ENCODE measurements around the gene TRAF1. TPM values are rescaled to one million over a fixed set of nuclear protein-coding genes. Genes with fewer than 3 reads are reported as not detected.

TRAF1 gene
- total and polyA plus RNA-seq, 7 donors: 0.46 to 10.0 (median 4.6) TPM

DNA sequence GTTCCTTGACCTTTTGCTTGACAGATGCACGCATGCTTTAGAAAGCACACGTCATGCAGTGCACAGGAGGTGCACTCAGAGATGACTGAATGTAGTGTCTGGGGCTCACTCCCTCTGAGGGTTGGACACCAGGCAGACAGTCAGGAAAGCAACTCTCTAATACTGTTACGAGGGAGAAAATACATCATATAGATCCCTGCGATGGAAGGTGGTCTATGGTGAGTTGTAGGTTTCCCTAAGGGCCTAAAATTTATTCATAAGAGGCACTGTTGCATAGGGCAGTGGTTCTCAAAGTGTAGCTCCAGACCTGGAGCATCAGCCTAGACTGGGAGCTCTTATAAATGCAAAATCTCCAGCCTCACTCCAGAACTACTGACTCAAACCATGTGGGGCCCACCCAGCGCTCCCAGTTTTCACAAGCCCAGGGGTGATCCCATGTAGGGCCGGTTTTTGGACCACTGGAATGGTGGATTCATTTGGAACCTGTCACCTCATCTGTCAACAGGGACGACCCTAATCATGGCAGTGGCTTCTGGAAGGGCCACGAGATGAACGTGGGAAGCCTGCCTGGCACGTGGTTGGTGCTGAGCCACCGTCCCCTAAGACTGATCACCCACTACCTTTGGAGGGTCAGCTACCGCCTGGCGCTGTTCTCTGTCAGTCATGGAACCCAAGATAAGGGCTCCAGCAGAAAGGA lies 32.8 kb downstream of the TRAF1 start:
- intact Hi-C loops (cut with DNase I): no loop called here
- TF ChIP-seq, protein P1, sequence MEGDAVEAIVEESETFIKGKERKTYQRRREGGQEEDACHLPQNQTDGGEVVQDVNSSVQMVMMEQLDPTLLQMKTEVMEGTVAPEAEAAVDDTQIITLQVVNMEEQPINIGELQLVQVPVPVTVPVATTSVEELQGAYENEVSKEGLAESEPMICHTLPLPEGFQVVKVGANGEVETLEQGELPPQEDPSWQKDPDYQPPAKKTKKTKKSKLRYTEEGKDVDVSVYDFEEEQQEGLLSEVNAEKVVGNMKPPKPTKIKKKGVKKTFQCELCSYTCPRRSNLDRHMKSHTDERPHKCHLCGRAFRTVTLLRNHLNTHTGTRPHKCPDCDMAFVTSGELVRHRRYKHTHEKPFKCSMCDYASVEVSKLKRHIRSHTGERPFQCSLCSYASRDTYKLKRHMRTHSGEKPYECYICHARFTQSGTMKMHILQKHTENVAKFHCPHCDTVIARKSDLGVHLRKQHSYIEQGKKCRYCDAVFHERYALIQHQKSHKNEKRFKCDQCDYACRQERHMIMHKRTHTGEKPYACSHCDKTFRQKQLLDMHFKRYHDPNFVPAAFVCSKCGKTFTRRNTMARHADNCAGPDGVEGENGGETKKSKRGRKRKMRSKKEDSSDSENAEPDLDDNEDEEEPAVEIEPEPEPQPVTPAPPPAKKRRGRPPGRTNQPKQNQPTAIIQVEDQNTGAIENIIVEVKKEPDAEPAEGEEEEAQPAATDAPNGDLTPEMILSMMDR (IDR thresholded peaks at IDR 0.05): no peak
- TF ChIP-seq POLR2A (IDR thresholded peaks at IDR 0.05): no peak
- TF ChIP-seq POLR2AphosphoS5 (IDR thresholded peaks at IDR 0.05): no peak
- WGBS, 2 donors: 91 to 96% methylated on average over 13 of the region's 13 CpGs

DNA sequence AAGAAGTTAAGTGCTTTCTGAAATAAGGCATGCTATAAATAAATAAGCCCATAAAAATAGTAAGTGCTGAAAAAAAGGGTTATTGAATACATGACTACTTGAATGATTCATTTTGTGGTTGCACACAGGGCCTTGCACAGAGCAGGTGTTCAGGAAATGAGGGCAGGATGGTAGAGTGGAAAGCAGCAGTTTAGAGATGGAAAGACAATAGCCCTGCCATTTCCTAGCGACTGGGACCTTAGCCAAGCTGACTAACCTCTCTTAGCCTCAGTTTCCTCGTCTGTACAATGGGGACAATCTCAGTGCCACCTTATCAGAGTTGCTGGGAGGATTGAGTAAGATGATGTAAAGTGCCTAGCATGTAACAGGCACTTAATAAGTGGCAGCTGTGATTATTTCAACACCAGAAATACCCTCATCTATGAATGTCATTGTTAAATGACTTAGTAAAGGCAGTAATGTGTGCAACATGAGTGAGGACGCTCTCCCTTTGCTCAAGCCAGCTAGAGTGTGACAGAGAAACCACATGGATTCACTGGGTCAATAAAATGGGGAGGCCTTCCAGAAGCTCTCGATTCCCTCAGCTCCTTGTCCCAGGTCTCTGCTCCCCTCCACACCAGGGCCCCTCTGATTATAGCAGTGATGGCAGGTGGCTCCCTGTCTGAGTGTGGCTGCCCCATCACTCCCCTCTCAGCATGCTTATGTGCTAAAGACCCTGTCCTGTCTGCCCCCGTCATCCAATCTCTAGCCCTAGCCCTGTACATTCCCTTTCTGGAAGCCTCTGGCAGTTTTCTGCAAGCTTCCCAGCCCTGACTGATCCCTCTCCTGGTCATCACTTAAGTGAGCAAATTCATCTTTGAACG lies 33.6 kb downstream of the TRAF1 start:
- DNase-seq: no peak
- Histone ChIP-seq H3K36me3 (no peaks in the 10 kb centered on the region), H3K27me3 (no peaks in the 10 kb centered on the region), H3K27ac (peak overlapping the region; percentile 7 to 86 (median 74)), H3K9me3 (no peaks in the 10 kb centered on the region), H3K4me1 (peaks cover 0 to 18% (median 13%) of the 10 kb centered on the region in 4 donors), H3K4me3 (no peak overlapping the region)
- intact Hi-C loops (cut with DNase I): loop anchor here (1.0 kb wide), 1 partner anchor 40 kb away; no protein-coding TSS in a partner anchor
- TF ChIP-seq POLR2A (IDR thresholded peaks at IDR 0.05): no peak
- TF ChIP-seq, protein P1 (IDR thresholded peaks at IDR 0.05): no peak
- TF ChIP-seq EP300 (IDR thresholded peaks at IDR 0.05): no peak
- TF ChIP-seq POLR2AphosphoS5 (IDR thresholded peaks at IDR 0.05): no peak
- 65 to 66% methylated on average over 6 of the region's 6 CpGs for WGBS, 2 donors

More for the DNA sequence above, 32.8 kb downstream of the TRAF1 start:
- peak overlapping the region; percentile 56 to 86 (median 74) for H3K27ac ChIP-seq
- H3K36me3 ChIP-seq: no peaks in the 10 kb centered on the region
- H3K27me3 ChIP-seq: no peaks in the 10 kb centered on the region
- H3K4me1 ChIP-seq: peaks cover 0 to 18% (median 13%) of the 10 kb centered on the region in 4 donors
- H3K9me3 ChIP-seq: no peaks in the 10 kb centered on the region
- no peak for DNase-seq
- no peak overlapping the region for H3K4me3 ChIP-seq

DNA sequence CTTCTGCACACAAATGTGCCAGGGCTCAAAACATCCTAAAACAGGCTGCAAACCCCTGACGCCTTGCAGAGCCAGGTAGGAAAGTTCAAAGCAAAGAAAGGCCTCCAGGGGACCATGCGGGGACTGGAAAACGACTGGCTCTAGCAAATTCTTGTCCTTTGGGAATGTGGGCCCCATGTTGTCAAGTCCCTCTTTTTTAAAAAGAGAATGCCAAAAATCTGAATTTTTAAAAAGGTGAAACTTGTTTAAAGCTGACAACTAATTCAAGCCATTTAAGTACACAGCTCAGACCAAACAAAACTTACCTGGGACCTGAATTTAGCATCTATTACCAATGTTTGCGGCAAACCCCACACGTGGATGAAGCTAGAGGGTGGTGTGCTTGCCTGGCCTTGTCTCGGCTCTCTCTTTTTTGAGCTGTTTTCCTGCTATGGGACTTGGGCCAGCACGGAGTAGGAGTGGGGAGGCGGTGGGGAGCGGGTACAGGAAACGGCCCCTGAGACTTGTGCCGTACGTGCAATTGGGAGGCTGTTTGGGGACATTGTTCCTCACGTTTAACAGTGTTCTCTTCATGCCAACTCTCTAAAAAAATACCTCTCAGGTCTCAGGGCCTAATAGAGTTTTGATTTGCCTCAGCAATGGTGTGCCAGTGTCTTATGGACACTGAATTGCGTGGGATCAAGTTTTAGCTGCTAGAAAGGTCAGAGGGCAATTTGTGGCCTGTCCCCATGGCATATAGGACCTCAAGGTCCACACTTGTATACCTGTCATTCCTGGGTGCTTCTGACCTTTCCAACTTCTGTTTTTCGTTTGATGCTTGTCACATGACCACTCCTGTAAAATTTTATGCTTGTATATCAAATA lies 34.5 kb downstream of the TRAF1 start:
- no peaks in the 10 kb centered on the region for H3K9me3 ChIP-seq
- WGBS, 2 donors: 37 to 40% methylated on average over 15 of the region's 15 CpGs
- intact Hi-C loops (cut with DNase I): loop anchor here (1.0 kb wide), 1 partner anchor 41 kb away; no protein-coding TSS in a partner anchor
- H3K27me3 ChIP-seq: no peaks in the 10 kb centered on the region
- no peaks in the 10 kb centered on the region for H3K36me3 ChIP-seq
- TF ChIP-seq, protein P1 (IDR thresholded peaks at IDR 0.05): no peak
- H3K4me1 ChIP-seq: peaks cover 0 to 18% (median 13%) of the 10 kb centered on the region in 4 donors
- H3K27ac ChIP-seq: peak overlapping the region in 2 of 4 donors; percentile 10 to 86
- no peak overlapping the region for H3K4me3 ChIP-seq
- no peak for DNase-seq

DNA sequence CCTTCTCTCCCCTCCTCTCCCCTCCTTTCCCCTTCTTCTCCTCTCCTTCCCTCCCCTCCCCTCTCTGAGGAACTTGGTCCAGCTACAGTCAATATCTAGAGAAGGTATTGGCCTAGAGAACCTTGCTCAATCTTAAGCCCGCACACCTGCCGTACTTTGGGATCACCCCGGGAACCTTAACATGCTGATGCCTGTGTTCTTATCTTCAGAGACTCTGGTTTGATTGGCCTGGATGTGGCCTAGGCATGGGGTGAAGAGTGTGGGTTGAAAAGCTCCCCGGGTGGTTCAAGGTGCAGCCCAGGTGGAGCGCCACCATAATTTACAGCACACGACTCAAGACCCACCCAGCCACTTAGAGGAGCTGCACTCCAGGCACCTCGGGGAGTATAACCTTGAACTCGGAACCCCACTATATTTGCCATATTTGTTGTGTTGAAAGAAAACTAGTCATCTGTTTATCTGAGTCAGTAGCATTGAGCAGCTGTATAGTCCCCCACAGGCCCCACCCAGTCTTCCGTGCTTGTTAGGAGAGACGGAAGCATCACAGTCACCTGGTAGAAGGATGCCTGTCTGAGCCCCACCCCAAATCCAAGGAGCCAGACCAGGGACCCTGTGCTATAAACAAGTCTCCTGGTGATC lies 35.2 kb downstream of the TRAF1 start:
- H3K27me3 ChIP-seq: no peaks in the 10 kb centered on the region
- 46 to 59% methylated on average over 10 of the region's 10 CpGs for WGBS, 2 donors
- peak overlapping the region; percentile 54 to 68 (median 64) for H3K27ac ChIP-seq
- no peak for TF ChIP-seq EP300 (IDR thresholded peaks at IDR 0.05)
- TF ChIP-seq POLR2A (IDR thresholded peaks at IDR 0.05): no peak
- no peak for TF ChIP-seq POLR2AphosphoS5 (IDR thresholded peaks at IDR 0.05)
- TF ChIP-seq, protein P1 (IDR thresholded peaks at IDR 0.05): no peak
- no peaks in the 10 kb centered on the region for H3K9me3 ChIP-seq
- DNase-seq: no peak
- peaks cover 0 to 18% (median 13%) of the 10 kb centered on the region in 4 donors for H3K4me1 ChIP-seq
- no peaks in the 10 kb centered on the region for H3K36me3 ChIP-seq
- H3K4me3 ChIP-seq: no peak overlapping the region
- intact Hi-C loops (cut with DNase I): no loop called here
